HG03025 (cell line): ENCODE measurements around the gene IFITM10.
"Not testable (repeated sequence)": the region's sequence is repeated elsewhere in the genome, so short reads cannot be mapped to it uniquely, and the experiment has no call there.

Experiments
- ATAC-seq: cut with Tn5 transposase; IDR thresholded peaks from one replicate; pipeline ENCODE4 v1.9.1; 2021; ENCODE audit warnings: mild to moderate bottlenecking, moderate library complexity; ENCODE audit not compliant: unreplicated experiment, low FRiP score

IFITM10 gene

DNA sequence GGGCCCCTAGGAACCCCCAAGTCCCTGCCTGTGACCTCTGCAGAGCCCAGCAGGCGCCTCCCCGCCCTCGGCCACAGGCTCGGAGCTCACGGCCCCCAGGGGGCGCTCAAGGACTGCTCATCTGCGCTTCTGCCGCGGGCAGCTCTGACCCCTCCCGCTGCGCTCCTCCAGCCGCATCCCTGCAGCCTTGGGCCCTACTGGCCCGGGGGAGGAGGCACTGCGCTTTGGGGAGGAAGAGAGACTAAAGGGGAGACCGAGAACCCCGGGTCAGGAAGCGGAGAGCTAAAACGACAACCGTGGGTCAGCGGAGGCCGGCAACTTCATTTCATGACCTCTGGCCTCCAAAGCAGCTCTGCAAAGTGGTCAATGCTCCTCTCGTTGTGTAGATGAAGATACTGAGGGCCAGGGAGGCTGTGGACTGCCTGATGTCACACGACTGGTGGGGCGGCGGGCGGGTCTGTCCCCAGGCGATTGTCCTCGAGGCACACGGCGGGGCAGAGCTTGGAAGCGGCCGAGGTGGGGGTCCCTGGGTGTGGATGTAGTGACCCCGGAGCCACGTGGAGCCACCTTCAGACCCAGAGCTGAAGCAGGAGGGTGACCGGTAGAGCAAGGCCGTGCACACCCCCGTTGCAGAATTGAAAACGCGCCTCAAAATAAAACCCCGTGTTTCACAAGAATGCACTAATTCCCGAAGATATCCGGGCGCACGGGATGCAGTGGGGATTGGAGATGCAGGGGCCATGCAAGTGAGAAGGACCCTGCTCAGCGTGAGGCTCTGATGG, 56.1 kb downstream of the IFITM10 start:
- no peak for ATAC-seq

- no peak for ATAC-seq
Measured at GRCh38 chr11:1693327-1694063, 56.9 kb downstream of the IFITM10 start.

GRCh38 chr11:1692708-1693326, 57.6 kb downstream of the IFITM10 start:
- ATAC-seq, result no peak

- no peak for ATAC-seq
Measured at GRCh38 chr11:1691878-1692707, 58.3 kb downstream of the IFITM10 start.

DNA sequence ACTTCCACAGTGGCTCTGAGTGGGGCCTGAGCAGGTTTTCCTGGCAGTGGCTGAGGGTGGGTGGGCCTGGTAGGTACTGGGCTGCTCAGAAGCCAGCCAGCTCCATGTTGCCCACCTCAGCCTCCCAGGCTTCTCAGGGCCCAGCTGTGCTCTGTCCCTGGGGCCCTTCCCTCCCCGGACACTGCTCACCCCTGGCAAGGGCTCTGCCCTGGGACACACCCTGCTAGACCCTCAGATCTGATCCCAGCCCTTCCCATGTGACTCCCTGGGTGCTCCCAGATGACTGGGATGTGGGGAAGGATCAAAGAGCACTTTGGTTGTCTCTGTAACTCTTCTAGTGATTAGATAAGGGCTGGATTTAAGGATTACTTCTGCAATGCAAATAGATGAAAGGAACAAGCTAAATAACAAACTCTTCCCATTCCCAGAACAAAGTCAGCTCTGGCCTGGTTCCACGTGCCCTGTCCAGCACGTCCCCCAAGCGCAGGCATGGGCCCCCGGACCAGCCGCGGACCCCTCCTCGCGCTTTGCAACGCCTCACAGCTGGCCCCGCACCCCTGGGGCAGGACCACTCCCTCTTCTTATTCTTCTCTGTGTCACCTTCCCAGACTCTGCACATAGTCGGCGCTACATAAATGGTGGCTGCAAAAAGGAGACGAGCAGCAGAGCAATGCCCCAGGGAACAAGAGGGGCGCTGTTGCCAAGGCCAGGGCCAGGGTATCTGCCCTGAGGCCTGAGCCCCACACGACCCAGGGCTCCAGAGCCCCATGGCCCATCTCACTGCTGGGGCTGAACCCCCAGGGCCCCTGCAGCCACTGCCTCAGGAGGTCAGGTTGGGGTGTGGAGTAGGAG, 59.1 kb downstream of the IFITM10 start:
- ATAC-seq, result no peak

DNA sequence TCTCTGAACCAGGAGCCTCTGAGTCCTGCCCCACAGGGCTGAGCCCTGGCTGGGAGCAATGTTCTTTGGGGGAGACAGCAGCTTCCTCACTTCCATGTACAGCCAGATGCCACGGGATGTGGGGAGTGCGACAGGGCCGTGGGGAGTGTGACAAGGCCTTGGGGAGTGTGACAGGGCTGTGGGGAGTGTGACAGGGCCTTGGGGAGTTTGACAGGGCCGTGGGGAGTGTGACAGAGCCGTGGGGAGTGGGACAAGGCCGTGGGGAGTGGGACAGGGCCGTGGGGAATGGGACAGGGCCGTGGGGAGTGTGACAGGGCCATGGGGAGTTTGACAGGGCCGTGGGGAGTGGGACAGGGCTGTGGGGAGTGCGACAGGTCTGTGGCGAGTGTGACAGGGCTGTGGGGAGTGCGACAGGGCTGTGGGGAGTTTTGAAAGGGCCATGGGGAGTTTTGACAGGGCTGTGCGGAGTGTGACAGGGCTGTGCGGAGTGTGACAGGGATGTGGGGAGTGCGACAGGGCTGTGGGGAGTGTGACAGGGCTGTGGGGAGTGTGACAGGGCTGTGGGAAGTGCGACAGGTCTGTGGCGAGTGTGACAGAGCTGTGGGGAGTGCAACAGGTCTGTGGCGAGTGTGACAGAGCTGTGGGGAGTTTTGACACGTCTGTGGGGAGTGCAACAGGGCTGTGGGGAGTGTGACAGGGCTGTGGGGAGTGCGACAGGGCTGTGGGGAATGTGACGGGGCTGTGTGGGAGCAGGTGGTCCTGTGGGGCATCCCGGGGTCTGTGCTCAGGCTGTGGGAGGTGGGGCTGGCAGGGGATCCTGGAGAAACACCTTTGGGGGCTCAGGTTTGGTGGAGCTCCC, 60.0 kb downstream of the IFITM10 start:
- no peak for ATAC-seq

- ATAC-seq, result not testable (repeated sequence)
Measured at GRCh38 chr11:1689250-1690166, 60.9 kb downstream of the IFITM10 start.

- not testable (repeated sequence) for ATAC-seq
Measured at GRCh38 chr11:1688336-1688947, 62.0 kb downstream of the IFITM10 start.

DNA sequence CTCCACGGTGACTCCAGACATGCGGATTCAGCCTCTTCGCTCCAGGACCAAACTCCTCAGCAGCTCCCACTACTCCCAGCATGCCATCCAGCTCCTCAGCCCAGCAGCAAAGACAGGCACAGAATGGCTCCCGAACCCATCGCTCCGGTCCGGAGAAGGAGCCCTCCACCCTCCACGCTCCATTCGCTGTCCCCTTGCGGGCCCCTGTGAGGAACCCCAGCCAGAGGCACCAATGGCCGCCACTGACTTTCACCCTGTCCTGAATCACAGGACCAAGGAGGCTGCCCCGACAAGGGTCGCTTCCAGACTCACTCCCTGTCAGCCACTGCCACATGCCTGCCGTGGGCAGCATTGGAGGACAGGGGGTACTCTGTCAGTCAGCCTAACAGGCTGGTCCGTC, 64.2 kb downstream of the IFITM10 start:
- not testable (repeated sequence) for ATAC-seq

- ATAC-seq, result not testable (repeated sequence)
Measured at GRCh38 chr11:1684886-1685874, 65.2 kb downstream of the IFITM10 start.

GRCh38 chr11:1683904-1684572, 66.4 kb downstream of the IFITM10 start:
- ATAC-seq, result not testable (repeated sequence)

DNA sequence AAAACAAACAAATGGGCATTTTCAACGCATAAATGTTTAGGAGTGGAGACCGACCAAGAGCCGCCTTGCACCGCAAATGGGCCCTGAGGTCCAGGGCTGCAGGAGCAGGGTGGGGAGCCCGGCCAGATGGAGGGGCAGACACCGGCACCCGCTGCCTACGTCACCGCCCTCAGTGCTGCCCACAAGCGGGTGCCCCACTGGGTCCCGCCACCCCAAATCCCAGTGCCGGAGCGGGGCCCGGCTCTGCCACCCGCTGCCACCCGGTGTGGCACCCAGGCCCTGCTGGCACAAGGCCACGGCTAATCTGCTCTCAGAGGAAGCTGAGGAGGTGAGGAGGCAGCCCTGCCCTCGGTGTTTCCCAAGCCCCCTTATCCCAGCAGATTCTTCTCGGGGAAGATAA, 67.2 kb downstream of the IFITM10 start:
- ATAC-seq, result not testable (repeated sequence)
